Natural killer cell (primary cell): ENCODE measurements around the gene ALDOB. TPM values are rescaled to one million over a fixed set of nuclear protein-coding genes. Genes with fewer than 3 reads are reported as not detected.

Experiments
- ATAC-seq, 3 donors: fragments of 150-1000 bp in 2 of 3; fragments of 200-7000 bp in 1 of 3; cut with Tn5 transposase; 1 replicate in 1 of 3; 2 replicates in 2 of 3; pipeline ENCODE4 v1.10.0; 2021; ENCODE audit warnings: mild to moderate bottlenecking in 2 of 3, moderate library complexity in 2 of 3
- DNase-seq, 2 donors: peaks; one replicate each; pipeline versions ENCODE4 v3.0.0 to v3.0.0-alpha.2; 2013 to 2021; ENCODE audit warnings: mixed read lengths in 1 of 2
- H3K27ac ChIP-seq: one replicate; pipeline ENCODE4 v1.5.1; 2013; ENCODE audit warnings: mild to moderate bottlenecking, low read length
- H3K27me3 ChIP-seq: one replicate; pipeline ENCODE4 v1.6.1; 2013; ENCODE audit warnings: low read length; ENCODE audit not compliant: control insufficient read depth, insufficient read depth
- H3K36me3 ChIP-seq: one replicate; pipeline ENCODE4 v1.6.1; 2013; ENCODE audit warnings: low read length; ENCODE audit not compliant: control insufficient read depth, insufficient read depth
- H3K4me1 ChIP-seq: one replicate; pipeline ENCODE4 v1.6.1; 2013; ENCODE audit warnings: low read length; ENCODE audit not compliant: control insufficient read depth, insufficient read depth
- H3K4me3 ChIP-seq: one replicate; pipeline ENCODE4 v1.5.1; 2013; ENCODE audit warnings: low read length
- H3K9me3 ChIP-seq: one replicate; pipeline ENCODE4 v1.6.1; 2013; ENCODE audit warnings: low read length; ENCODE audit not compliant: control insufficient read depth, insufficient read depth
- H3K27ac Mint-ChIP-seq, 2 donors: one replicate each; pipeline ENCODE4 v1.8.0; 2022; ENCODE audit warnings: mild to moderate bottlenecking in 2 of 2, mixed read lengths in 2 of 2, moderate library complexity in 1 of 2
- H3K27me3 Mint-ChIP-seq, 2 donors: one replicate each; pipeline ENCODE4 v1.8.0; 2022; ENCODE audit warnings: low read depth in 2 of 2, mixed read lengths in 2 of 2
- H3K36me3 Mint-ChIP-seq: one replicate; pipeline ENCODE4 v1.8.0; 2022; ENCODE audit warnings: mixed read lengths
- H3K4me1 Mint-ChIP-seq, 2 donors: one replicate each; pipeline ENCODE4 v1.8.0; 2022; ENCODE audit warnings: mixed read lengths in 2 of 2
- H3K4me3 Mint-ChIP-seq: one replicate; pipeline ENCODE4 v1.8.0; 2022; ENCODE audit warnings: mild to moderate bottlenecking, moderate library complexity, mixed read lengths
- H3K9me3 Mint-ChIP-seq, 2 donors: one replicate each; pipeline ENCODE4 v1.8.0; 2022; ENCODE audit warnings: mixed read lengths in 2 of 2
- WGBS: methylation state at CpG from one replicate; pipeline ENCODE4 v1.1.7; 2013; ENCODE audit warnings: missing lambda C conversion rate; ENCODE audit not compliant: insufficient coverage; 5-methylcytosine and 5-hydroxymethylcytosine counted together
- intact Hi-C: fragments of 100-400 bp; cut with micrococcal nuclease; formaldehyde crosslinking; loops from one replicate; pipeline ENCODE4 v1.14.2; 2022
- total RNA-seq, 4 donors: library from RNA; stranded (reverse); fragments of 120-200 nt in 1 of 4; gene quantifications; one replicate each; pipeline versions ENCODE4 v1.2.3 to v1.2.4, GENCODE V29; 2013 to 2022
- TF ChIP-seq, protein P1 (sequence below): fragments of 200-600 bp; IDR thresholded peaks from one replicate; pipeline ENCODE4 v1.8.0; 2022; ENCODE audit warnings: antibody characterized with exemption

The ALDOB gene
- total RNA-seq, 3 donors from 2014 or later (not counting 1 experiment from before 2014, with no cell fraction given) = not detected

DNA sequence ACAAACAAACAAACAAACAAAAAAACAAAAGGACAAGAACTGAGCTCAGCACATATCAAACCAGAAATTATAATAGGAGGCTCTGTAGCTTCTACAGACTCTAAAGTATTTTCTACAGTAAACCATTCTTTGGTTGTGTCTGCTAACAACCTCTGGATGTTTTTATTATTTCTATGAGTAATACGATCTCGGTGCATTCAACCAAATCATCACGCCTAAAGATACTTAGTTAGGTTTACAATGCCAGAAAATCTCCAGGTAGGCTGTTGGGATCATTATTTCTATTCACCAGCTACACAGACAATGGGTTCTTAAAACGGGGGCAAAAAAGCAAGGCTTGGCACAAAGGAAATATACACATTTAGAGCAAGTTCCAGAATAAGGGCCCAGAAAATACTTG lies 41.6 kb upstream of the ALDOB start:
- H3K36me3 ChIP-seq = no peaks in the 10 kb centered on the region
- 87% methylated on average over 3 of the region's 4 CpGs for WGBS
- H3K9me3 Mint-ChIP-seq = no peaks in the 10 kb centered on the region
- DNase-seq (no peak), ATAC-seq (no peak)
- no peaks in the 10 kb centered on the region for H3K9me3 ChIP-seq
- no peak overlapping the region for H3K27ac ChIP-seq
- peaks cover 18 to 20% of the 10 kb centered on the region in 2 donors for H3K27me3 Mint-ChIP-seq
- no peaks in the 10 kb centered on the region for H3K4me1 ChIP-seq
- H3K27ac Mint-ChIP-seq = no peak overlapping the region
- no peaks in the 10 kb centered on the region for H3K36me3 Mint-ChIP-seq
- intact Hi-C loops = no loop called here
- no peaks in the 10 kb centered on the region for H3K4me1 Mint-ChIP-seq
- H3K27me3 ChIP-seq = no peaks in the 10 kb centered on the region
- TF ChIP-seq, protein P1, sequence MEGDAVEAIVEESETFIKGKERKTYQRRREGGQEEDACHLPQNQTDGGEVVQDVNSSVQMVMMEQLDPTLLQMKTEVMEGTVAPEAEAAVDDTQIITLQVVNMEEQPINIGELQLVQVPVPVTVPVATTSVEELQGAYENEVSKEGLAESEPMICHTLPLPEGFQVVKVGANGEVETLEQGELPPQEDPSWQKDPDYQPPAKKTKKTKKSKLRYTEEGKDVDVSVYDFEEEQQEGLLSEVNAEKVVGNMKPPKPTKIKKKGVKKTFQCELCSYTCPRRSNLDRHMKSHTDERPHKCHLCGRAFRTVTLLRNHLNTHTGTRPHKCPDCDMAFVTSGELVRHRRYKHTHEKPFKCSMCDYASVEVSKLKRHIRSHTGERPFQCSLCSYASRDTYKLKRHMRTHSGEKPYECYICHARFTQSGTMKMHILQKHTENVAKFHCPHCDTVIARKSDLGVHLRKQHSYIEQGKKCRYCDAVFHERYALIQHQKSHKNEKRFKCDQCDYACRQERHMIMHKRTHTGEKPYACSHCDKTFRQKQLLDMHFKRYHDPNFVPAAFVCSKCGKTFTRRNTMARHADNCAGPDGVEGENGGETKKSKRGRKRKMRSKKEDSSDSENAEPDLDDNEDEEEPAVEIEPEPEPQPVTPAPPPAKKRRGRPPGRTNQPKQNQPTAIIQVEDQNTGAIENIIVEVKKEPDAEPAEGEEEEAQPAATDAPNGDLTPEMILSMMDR = no peak
- H3K4me3 Mint-ChIP-seq = no peak overlapping the region
- no peak overlapping the region for H3K4me3 ChIP-seq

DNA sequence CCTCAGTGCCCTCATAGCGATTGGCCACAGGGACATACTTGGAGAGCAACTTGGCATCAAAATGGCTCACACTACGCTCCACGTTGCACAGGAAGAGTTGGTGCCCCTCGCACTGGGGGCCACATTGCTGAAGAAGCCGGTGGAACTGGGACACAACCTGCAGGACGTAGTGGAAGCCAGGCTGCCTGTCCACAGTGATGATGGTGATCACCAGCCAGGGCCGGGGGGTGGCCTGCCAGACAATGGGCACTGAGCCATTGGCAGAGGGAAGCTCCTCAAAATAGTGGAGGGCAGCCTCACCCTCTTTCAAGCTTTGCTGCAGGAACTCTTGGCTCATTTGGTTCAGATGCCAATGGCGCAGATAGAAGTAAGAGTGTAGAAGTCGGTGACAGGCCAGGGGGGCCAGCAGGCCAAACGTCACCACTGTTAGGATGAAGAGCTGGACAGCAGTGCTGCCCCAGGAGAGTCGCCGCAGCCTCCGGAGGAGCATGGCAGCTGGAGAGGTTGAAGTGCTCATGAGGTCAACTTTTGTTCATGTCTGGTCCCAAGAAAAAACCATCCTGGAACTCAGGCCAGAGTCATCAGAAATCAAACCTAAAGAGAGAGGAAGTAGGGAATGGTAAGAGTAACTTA lies 41.1 kb upstream of the ALDOB start:
- no peaks in the 10 kb centered on the region for H3K36me3 ChIP-seq
- H3K9me3 ChIP-seq = no peaks in the 10 kb centered on the region
- no peak for DNase-seq
- 94% methylated on average over 13 of the region's 13 CpGs for WGBS
- intact Hi-C loops = no loop called here
- H3K4me3 Mint-ChIP-seq = no peak overlapping the region
- no peak for ATAC-seq
- no peaks in the 10 kb centered on the region for H3K27me3 ChIP-seq
- H3K36me3 Mint-ChIP-seq = no peaks in the 10 kb centered on the region
- H3K27ac ChIP-seq = no peak overlapping the region
- H3K27ac Mint-ChIP-seq = no peak overlapping the region
- H3K4me1 Mint-ChIP-seq = no peaks in the 10 kb centered on the region
- no peaks in the 10 kb centered on the region for H3K4me1 ChIP-seq
- H3K9me3 Mint-ChIP-seq = no peaks in the 10 kb centered on the region
- H3K27me3 Mint-ChIP-seq = peaks cover 18 to 21% of the 10 kb centered on the region in 2 donors
- TF ChIP-seq, protein P1 = no peak
- H3K4me3 ChIP-seq = no peak overlapping the region

DNA sequence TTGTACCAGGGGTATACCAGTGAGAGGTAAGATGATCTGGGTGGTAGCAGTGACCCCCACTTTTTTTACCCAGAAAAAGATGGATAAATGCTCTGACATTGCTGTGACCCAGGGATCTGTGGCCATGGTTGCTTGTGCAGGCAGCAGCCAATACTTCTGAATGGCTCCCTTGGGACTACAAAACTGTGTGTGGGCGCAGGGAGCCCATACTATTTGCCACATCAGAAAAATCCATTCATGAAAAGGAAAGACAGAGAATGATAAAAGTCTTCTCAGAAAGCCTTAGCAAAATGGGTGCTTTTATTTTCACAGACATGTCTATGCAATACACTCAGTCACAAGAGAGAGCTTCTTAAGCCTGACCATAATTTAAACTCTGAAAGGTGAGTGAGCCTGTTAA lies 37.3 kb upstream of the ALDOB start:
- no peak overlapping the region for H3K27ac ChIP-seq
- TF ChIP-seq, protein P1 = no peak
- no peaks in the 10 kb centered on the region for H3K36me3 ChIP-seq
- no peak overlapping the region for H3K4me3 Mint-ChIP-seq
- no peak overlapping the region for H3K27ac Mint-ChIP-seq
- H3K9me3 Mint-ChIP-seq = no peaks in the 10 kb centered on the region
- no peak overlapping the region for H3K4me3 ChIP-seq
- no peaks in the 10 kb centered on the region for H3K4me1 Mint-ChIP-seq
- 69% methylated on average over 1 of the region's 1 CpG for WGBS
- no peaks in the 10 kb centered on the region for H3K9me3 ChIP-seq
- DNase-seq = no peak
- no peaks in the 10 kb centered on the region for H3K36me3 Mint-ChIP-seq
- peaks cover 18 to 20% of the 10 kb centered on the region in 2 donors for H3K27me3 Mint-ChIP-seq
- H3K4me1 ChIP-seq = no peaks in the 10 kb centered on the region
- no peak for ATAC-seq
- intact Hi-C loops = no loop called here
- no peaks in the 10 kb centered on the region for H3K27me3 ChIP-seq

DNA sequence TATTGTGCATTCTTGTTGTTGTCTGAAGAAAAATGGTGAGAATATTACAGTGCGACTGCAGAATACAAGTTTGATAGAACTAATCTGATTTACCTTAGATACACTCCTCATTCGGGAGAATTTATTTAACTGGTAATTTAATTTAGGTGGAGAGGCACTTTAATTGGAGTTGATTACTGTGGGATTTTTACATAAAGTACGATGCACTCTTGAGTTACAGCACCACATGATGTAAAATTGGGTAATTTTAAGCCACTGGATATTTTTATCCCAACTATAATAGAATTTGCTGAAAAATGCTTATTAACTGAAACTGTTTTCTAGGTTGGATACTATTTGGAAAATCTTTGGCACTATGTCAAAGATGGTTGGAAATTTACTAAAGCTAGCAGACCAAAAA lies 35.4 kb upstream of the ALDOB start:
- Histone ChIP-seq H3K36me3 (no peaks in the 10 kb centered on the region), H3K4me1 (no peaks in the 10 kb centered on the region), H3K27me3 (no peaks in the 10 kb centered on the region), H3K4me3 (no peak overlapping the region), H3K9me3 (no peaks in the 10 kb centered on the region), H3K27ac (no peak overlapping the region)
- intact Hi-C loops = no loop called here
- ATAC-seq (no peak), DNase-seq (no peak)
- Mint-ChIP-seq H3K9me3 (no peaks in the 10 kb centered on the region), H3K4me3 (no peak overlapping the region), H3K27ac (no peak overlapping the region), H3K36me3 (no peaks in the 10 kb centered on the region), H3K4me1 (no peaks in the 10 kb centered on the region), H3K27me3 (peaks cover 15 to 18% of the 10 kb centered on the region in 2 donors)
- TF ChIP-seq, protein P1 = no peak
- WGBS = 83% methylated on average over 1 of the region's 3 CpGs
